Measurements from ENCODE around the gene TMEM256. TPM values are rescaled to one million over a fixed set of nuclear protein-coding genes. Genes with fewer than 3 reads are reported as not detected.

Gene TMEM256
- total and polyA plus RNA-seq, 7 experiments from 2014 or later, result 31.5 to 64.9 (median 48.2) TPM

DNA sequence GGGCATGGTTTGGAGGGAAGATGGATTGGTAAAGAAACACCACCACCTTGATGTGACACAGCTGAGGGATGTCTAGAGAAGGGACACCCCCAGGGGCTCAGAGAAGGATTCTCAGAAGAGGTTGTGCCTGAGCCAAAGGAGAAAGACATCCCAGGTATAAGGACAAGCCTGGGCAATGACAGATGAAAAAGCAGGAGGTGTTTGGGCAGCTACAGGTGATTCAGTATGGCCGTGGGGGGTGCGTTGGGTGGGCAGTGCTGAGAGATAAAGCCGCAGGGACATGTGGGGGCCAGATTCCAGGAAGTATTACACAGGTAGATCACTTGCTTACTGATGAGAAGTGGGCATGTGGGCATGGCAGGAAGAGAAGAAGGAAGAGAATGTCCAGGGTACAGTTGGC lies 42.0 kb downstream of the TMEM256 start:
- H3K27ac ChIP-seq (ENCODE audit: low read depth, low read length), result no peak overlapping the region
- no peaks in the 10 kb centered on the region for H3K9me3 ChIP-seq (ENCODE audit: control insufficient read depth in 2 of 3, low read length in 3 of 3)
- H3K4me1 ChIP-seq (ENCODE audit: control insufficient read depth in 2 of 2, insufficient read depth in 2 of 2, low read length in 2 of 2), result no peaks in the 10 kb centered on the region
- peaks cover 0 to 1% (median 0%) of the 10 kb centered on the region in 11 donors for H3K9me3 Mint-ChIP-seq
- H3K36me3 Mint-ChIP-seq, result no peaks in the 10 kb centered on the region
- no peak overlapping the region for H3K4me3 Mint-ChIP-seq
- intact Hi-C loops (cut with micrococcal nuclease), result no loop called here
- no peaks in the 10 kb centered on the region for H3K36me3 ChIP-seq (ENCODE audit: control insufficient read depth in 2 of 3, insufficient read depth in 3 of 3, low read length in 3 of 3)
- CTCF ChIA-PET, result interaction anchor here (1.2 kb wide), 1 partner anchor 14 kb away, joined by 4 read pairs; no protein-coding TSS in a partner anchor
- POLR2A ChIA-PET, result interaction anchor here (1.2 kb wide), 1 partner anchor 117 kb away, joined by 3 read pairs; the partner anchor contains the start of gene ZBTB4
- H3K27me3 ChIP-seq (ENCODE audit: control insufficient read depth in 2 of 2, insufficient read depth in 2 of 2, low read length in 2 of 2), result no peaks in the 10 kb centered on the region
- DNase-seq, result no peak
- H3K4me1 Mint-ChIP-seq, result peaks cover 0 to 4% (median 0%) of the 10 kb centered on the region in 7 donors
- H3K4me3 ChIP-seq (ENCODE audit: low read length), result no peak overlapping the region
- no peak overlapping the region for H3K27ac Mint-ChIP-seq
- no peak for ATAC-seq
- peaks cover 0 to 2% (median 0%) of the 10 kb centered on the region in 5 donors for H3K27me3 Mint-ChIP-seq

- peak overlapping the region in 1 of 9 donors; percentile 77 for H3K27ac Mint-ChIP-seq
- peaks cover 0 to 2% (median 0%) of the 10 kb centered on the region in 5 donors for H3K27me3 Mint-ChIP-seq
- H3K9me3 Mint-ChIP-seq, result peaks cover 0 to 1% (median 0%) of the 10 kb centered on the region in 11 donors
- H3K4me1 Mint-ChIP-seq, result peaks cover 6 to 38% (median 19%) of the 10 kb centered on the region in 7 donors
- Histone ChIP-seq H3K27me3 (ENCODE audit: control insufficient read depth in 2 of 2, insufficient read depth in 2 of 2, low read length in 2 of 2) (no peaks in the 10 kb centered on the region), H3K9me3 (ENCODE audit: control insufficient read depth in 2 of 3, low read length in 3 of 3) (no peaks in the 10 kb centered on the region), H3K36me3 (ENCODE audit: control insufficient read depth in 2 of 3, insufficient read depth in 3 of 3, low read length in 3 of 3) (no peaks in the 10 kb centered on the region), H3K4me3 (ENCODE audit: low read length) (no peak overlapping the region), H3K4me1 (ENCODE audit: control insufficient read depth in 2 of 2, insufficient read depth in 2 of 2, low read length in 2 of 2) (peaks cover 3 to 13% of the 10 kb centered on the region in 2 donors), H3K27ac (ENCODE audit: low read depth, low read length) (no peak overlapping the region)
- peaks cover 0 to 7% (median 0%) of the 10 kb centered on the region in 5 donors for H3K36me3 Mint-ChIP-seq
- ChIA-PET POLR2A (interaction anchor here (5.4 kb wide), 1 partner anchor 79 kb away, joined by 29 read pairs; the partner anchor contains the start of gene TMEM102), CTCF (interaction anchor here (0.6 to 2.1 kb wide), 4 partner anchors 79 to 560 kb away, joined by 3 to 11 read pairs (median 4); partner anchors contain the start of gene SENP3)
- no peak overlapping the region for H3K4me3 Mint-ChIP-seq
- intact Hi-C loops (cut with micrococcal nuclease), result loop anchor here (2.0 to 10.0 kb wide), 3 partner anchors 27 to 127 kb away; partner anchors contain the start of genes PLSCR3 (in 1 of the 2), POLR2A (in 1 of the 2) and SLC35G6 (in 1 of the 2)
- no peak for ATAC-seq
- no peak for DNase-seq
Observed at GRCh38 chr17:7357381-7357780, 46.5 kb downstream of the TMEM256 start.

- Mint-ChIP-seq H3K27me3 (peaks cover 0 to 2% (median 0%) of the 10 kb centered on the region in 5 donors), H3K27ac (no peak overlapping the region), H3K4me1 (peaks cover 7 to 38% (median 21%) of the 10 kb centered on the region in 7 donors), H3K9me3 (no peaks in the 10 kb centered on the region), H3K36me3 (peaks cover 0 to 8% (median 0%) of the 10 kb centered on the region in 5 donors), H3K4me3 (no peak overlapping the region)
- ChIA-PET CTCF (interaction anchor here (0.5 to 5.3 kb wide), 18 partner anchors 13 to 227 kb away, joined by 3 to 67 read pairs (median 5); partner anchors contain the start of genes ACAP1, ASGR1, FGF11 and MPDU1), POLR2A (interaction anchor here (1.0 to 5.4 kb wide), 5 partner anchors 27 to 127 kb away, joined by 3 to 29 read pairs (median 8); partner anchors contain the start of genes POLR2A and TMEM102)
- Histone ChIP-seq H3K4me1 (ENCODE audit: control insufficient read depth in 2 of 2, insufficient read depth in 2 of 2, low read length in 2 of 2) (peaks cover 3 to 16% of the 10 kb centered on the region in 2 donors), H3K27me3 (ENCODE audit: control insufficient read depth in 2 of 2, insufficient read depth in 2 of 2, low read length in 2 of 2) (no peaks in the 10 kb centered on the region), H3K27ac (ENCODE audit: low read depth, low read length) (no peak overlapping the region), H3K4me3 (ENCODE audit: low read length) (no peak overlapping the region), H3K9me3 (ENCODE audit: control insufficient read depth in 2 of 3, low read length in 3 of 3) (no peaks in the 10 kb centered on the region), H3K36me3 (ENCODE audit: control insufficient read depth in 2 of 3, insufficient read depth in 3 of 3, low read length in 3 of 3) (no peaks in the 10 kb centered on the region)
- intact Hi-C loops (cut with micrococcal nuclease), result loop anchor here (1.0 to 10.0 kb wide), 10 partner anchors 28 to 233 kb away; partner anchors contain the start of genes TMEM102 (in 2 of the 2), PLSCR3 (in 1 of the 2), POLR2A (in 1 of the 2) and SENP3 (in 1 of the 2)
- no peak for DNase-seq
- no peak for ATAC-seq
Observed at GRCh38 chr17:7356756-7357155, 47.1 kb downstream of the TMEM256 start.

DNA sequence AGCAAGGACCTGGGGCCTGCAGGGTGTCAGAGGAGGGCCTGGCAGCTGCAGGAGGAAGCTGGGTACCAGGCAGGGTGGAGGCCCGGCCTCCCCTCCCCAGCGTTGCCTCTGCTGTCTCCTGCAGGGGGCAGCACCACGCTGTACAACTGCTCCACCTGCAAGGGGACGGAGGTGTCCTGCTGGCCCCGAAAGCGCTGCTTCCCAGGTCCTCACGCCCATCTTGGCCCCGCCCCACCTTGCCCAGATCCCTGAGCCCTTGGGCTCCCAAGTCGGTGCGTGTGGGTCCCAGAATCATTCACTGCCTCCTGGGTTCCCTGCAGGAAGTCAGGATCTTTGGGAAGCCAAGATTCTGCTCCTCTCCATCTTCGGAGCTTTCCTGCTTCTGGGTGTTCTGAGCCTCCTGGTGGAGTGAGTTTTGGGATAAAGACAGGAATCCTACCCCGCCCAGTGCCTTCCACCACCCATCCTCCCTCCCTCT lies 47.8 kb downstream of the TMEM256 start:
- Mint-ChIP-seq H3K4me3 (peak overlapping the region in 1 of 10 donors; percentile 32), H3K36me3 (peaks cover 0 to 11% (median 0%) of the 10 kb centered on the region in 5 donors), H3K9me3 (no peaks in the 10 kb centered on the region), H3K4me1 (peaks cover 11 to 41% (median 24%) of the 10 kb centered on the region in 7 donors), H3K27me3 (no peaks in the 10 kb centered on the region), H3K27ac (peak overlapping the region in 4 of 9 donors; percentile 8 to 75 (median 40))
- intact Hi-C loops (cut with micrococcal nuclease), result loop anchor here (1.0 to 10.0 kb wide), 10 partner anchors 29 to 233 kb away; partner anchors contain the start of genes TMEM102 (in 2 of the 2), PLSCR3 (in 1 of the 2), POLR2A (in 1 of the 2) and SENP3 (in 1 of the 2)
- ChIA-PET CTCF (interaction anchor here (0.5 to 5.3 kb wide), 36 partner anchors 10 to 331 kb away, joined by 3 to 67 read pairs (median 4); partner anchors contain the start of genes ACAP1, ASGR1, FGF11 and MPDU1), POLR2A (interaction anchor here (0.6 to 5.4 kb wide), 13 partner anchors 19 to 329 kb away, joined by 3 to 29 read pairs (median 5); partner anchors contain the start of genes ACAP1, POLR2A and TMEM102)
- peaks cover 0 to 2% (median 0%) of the 10 kb centered on the region in 3 experiments for H3K36me3 ChIP-seq (ENCODE audit: control insufficient read depth in 2 of 3, insufficient read depth in 3 of 3, low read length in 3 of 3)
- ATAC-seq (peak; percentile 81), DNase-seq (peak; percentile 69 to 87 (median 81))
- H3K27me3 ChIP-seq (ENCODE audit: control insufficient read depth in 2 of 2, insufficient read depth in 2 of 2, low read length in 2 of 2), result no peaks in the 10 kb centered on the region
- peaks cover 6 to 19% of the 10 kb centered on the region in 2 donors for H3K4me1 ChIP-seq (ENCODE audit: control insufficient read depth in 2 of 2, insufficient read depth in 2 of 2, low read length in 2 of 2)
- H3K4me3 ChIP-seq (ENCODE audit: low read length), result no peak overlapping the region
- H3K27ac ChIP-seq (ENCODE audit: low read depth, low read length), result no peak overlapping the region
- H3K9me3 ChIP-seq (ENCODE audit: control insufficient read depth in 2 of 3, low read length in 3 of 3), result no peaks in the 10 kb centered on the region

- ChIA-PET CTCF (interaction anchor here (0.6 to 5.3 kb wide), 30 partner anchors 9 to 332 kb away, joined by 3 to 67 read pairs (median 4); partner anchors contain the start of genes ACAP1, FGF11, MPDU1 and NEURL4), POLR2A (interaction anchor here (0.6 to 5.4 kb wide), 13 partner anchors 18 to 329 kb away, joined by 3 to 29 read pairs (median 5); partner anchors contain the start of genes ACAP1, POLR2A, TMEM102 and TMEM256)
- DNase-seq, result no peak
- peaks cover 12 to 46% (median 26%) of the 10 kb centered on the region in 7 donors for H3K4me1 Mint-ChIP-seq
- intact Hi-C loops (cut with micrococcal nuclease), result loop anchor here in 1 of 2 donors (10.0 kb wide), 1 partner anchor 129 kb away; the partner anchor contains the start of genes POLR2A and SLC35G6
- ATAC-seq, result no peak
- no peak overlapping the region for H3K27ac ChIP-seq (ENCODE audit: low read depth, low read length)
- peaks cover 0 to 5% (median 0%) of the 10 kb centered on the region in 3 experiments for H3K36me3 ChIP-seq (ENCODE audit: control insufficient read depth in 2 of 3, insufficient read depth in 3 of 3, low read length in 3 of 3)
- H3K27me3 Mint-ChIP-seq, result no peaks in the 10 kb centered on the region
- H3K27ac Mint-ChIP-seq, result peak overlapping the region in 2 of 9 donors; percentile 8 to 17
- H3K9me3 ChIP-seq (ENCODE audit: control insufficient read depth in 2 of 3, low read length in 3 of 3), result no peaks in the 10 kb centered on the region
- H3K4me3 ChIP-seq (ENCODE audit: low read length), result no peak overlapping the region
- H3K4me3 Mint-ChIP-seq, result no peak overlapping the region
- no peaks in the 10 kb centered on the region for H3K27me3 ChIP-seq (ENCODE audit: control insufficient read depth in 2 of 2, insufficient read depth in 2 of 2, low read length in 2 of 2)
- H3K4me1 ChIP-seq (ENCODE audit: control insufficient read depth in 2 of 2, insufficient read depth in 2 of 2, low read length in 2 of 2), result peaks cover 10 to 24% of the 10 kb centered on the region in 2 donors
- peaks cover 0 to 13% (median 0%) of the 10 kb centered on the region in 5 donors for H3K36me3 Mint-ChIP-seq
- H3K9me3 Mint-ChIP-seq, result no peaks in the 10 kb centered on the region
Observed at GRCh38 chr17:7355573-7355972, 48.3 kb downstream of the TMEM256 start.

GRCh38 chr17:7355053-7355452 lies 48.8 kb downstream of the TMEM256 start, which contains the start of gene TMEM95:
TMEM95 (plus strand) TSS chr17:7355156; CDS start chr17:7355205, 49 bp downstream.
- H3K4me1 ChIP-seq (ENCODE audit: control insufficient read depth in 2 of 2, insufficient read depth in 2 of 2, low read length in 2 of 2), result peaks cover 10 to 27% of the 10 kb centered on the region in 2 donors
- H3K9me3 ChIP-seq (ENCODE audit: control insufficient read depth in 2 of 3, low read length in 3 of 3), result no peaks in the 10 kb centered on the region
- Mint-ChIP-seq H3K27me3 (no peaks in the 10 kb centered on the region), H3K9me3 (no peaks in the 10 kb centered on the region), H3K4me3 (peak within 1 kb of the TSS in 3 of 10 donors; percentile 32 to 53 (median 46)), H3K27ac (peak within 1 kb of the TSS in 8 of 9 donors; percentile 10 to 93 (median 70)), H3K36me3 (peaks cover 0 to 15% (median 0%) of the 10 kb centered on the region in 5 donors), H3K4me1 (peaks cover 12 to 48% (median 27%) of the 10 kb centered on the region in 7 donors)
- peaks cover 0 to 5% (median 0%) of the 10 kb centered on the region in 3 experiments for H3K36me3 ChIP-seq (ENCODE audit: control insufficient read depth in 2 of 3, insufficient read depth in 3 of 3, low read length in 3 of 3)
- no peaks in the 10 kb centered on the region for H3K27me3 ChIP-seq (ENCODE audit: control insufficient read depth in 2 of 2, insufficient read depth in 2 of 2, low read length in 2 of 2)
- ATAC-seq, result no peak
- intact Hi-C loops (cut with micrococcal nuclease), result loop anchor here in 1 of 2 donors (10.0 kb wide), 1 partner anchor 130 kb away; the partner anchor contains the start of genes POLR2A and SLC35G6
- DNase-seq, result no peak
- CTCF ChIA-PET, result interaction anchor here (0.6 to 5.3 kb wide), 22 partner anchors 13 to 332 kb away, joined by 3 to 67 read pairs (median 5); partner anchors contain the start of genes ACAP1, FGF11, NEURL4 and PLSCR3
- no peak within 1 kb of the TSS for H3K4me3 ChIP-seq (ENCODE audit: low read length)
- H3K27ac ChIP-seq (ENCODE audit: low read depth, low read length), result no peak within 1 kb of the TSS
- POLR2A ChIA-PET, result interaction anchor here (1.2 to 5.4 kb wide), 6 partner anchors 19 to 129 kb away, joined by 5 to 29 read pairs (median 6); partner anchors contain the start of genes ACAP1, POLR2A, TMEM102 and TMEM256

Measured in naive thymus-derived CD4-positive, alpha-beta T cell (primary cell).